GM23338 (cell line): ENCODE measurements around the gene FBXO33.

ENCODE experiments used
- JUNB ChIP-seq: IDR thresholded peaks from one replicate; pipeline ENCODE4 v1.6.1; 2016; ENCODE audit warnings: antibody characterized with exemption; ENCODE audit not compliant: unreplicated experiment
- POLR2AphosphoS5 ChIP-seq: IDR thresholded peaks from 2 replicates; pipeline ENCODE4 v1.6.1; 2016; ENCODE audit warnings: antibody characterized with exemption, low read depth
- TF ChIP-seq, protein P1 (sequence below), 2 experiments: fragments of 200-600 bp in 1 of 2; sonication (generic) in 1 of 2; conservative IDR thresholded peaks; 2 replicates each; pipeline versions ENCODE4 v1.5.1 to v1.6.1; 2016 to 2017; ENCODE audit warnings: antibody characterized with exemption in 2 of 2, low read depth in 2 of 2, mild to moderate bottlenecking in 2 of 2, moderate library complexity in 1 of 2

DNA sequence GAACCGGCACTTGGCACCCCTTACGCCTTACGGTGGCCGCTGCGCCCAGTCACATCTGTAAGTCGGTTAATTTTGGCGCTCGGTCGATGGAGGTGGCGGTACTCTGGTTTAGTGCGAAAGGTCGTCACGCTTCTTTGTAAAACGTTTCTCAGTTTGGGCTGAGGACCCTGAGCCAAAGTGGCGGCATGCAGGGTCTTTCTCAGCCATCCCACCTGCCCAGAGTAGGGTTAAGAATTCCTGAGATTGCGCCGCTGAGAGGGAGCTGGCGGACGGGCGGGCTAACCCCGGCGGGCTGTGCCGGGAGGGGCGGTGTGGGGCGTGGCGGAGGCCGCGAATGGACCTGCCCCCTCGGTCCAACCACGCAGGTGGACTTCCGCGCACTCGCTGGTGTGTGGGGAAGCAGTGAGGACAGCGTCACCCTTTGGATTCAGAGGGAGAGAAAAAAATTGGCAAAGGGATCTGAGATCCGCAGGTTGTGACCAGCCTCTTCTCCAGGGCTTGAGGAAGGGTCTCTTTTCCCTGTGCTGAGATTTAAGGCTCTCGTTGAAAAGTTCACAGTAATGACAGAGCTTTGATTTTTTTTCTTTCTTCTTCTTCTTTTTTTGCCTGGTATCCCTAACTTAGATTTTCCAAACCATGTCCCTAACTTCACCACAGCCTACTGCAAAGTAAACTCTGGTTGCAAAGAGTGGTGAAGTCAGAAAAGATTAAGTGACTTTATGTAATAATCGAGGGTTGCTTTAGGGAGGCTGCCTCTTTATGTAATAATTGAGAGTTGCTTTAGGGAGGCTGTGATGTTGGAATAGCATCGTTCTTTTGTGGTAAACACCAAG is 602 bp upstream of the FBXO33 start:
- TF ChIP-seq, protein P1, sequence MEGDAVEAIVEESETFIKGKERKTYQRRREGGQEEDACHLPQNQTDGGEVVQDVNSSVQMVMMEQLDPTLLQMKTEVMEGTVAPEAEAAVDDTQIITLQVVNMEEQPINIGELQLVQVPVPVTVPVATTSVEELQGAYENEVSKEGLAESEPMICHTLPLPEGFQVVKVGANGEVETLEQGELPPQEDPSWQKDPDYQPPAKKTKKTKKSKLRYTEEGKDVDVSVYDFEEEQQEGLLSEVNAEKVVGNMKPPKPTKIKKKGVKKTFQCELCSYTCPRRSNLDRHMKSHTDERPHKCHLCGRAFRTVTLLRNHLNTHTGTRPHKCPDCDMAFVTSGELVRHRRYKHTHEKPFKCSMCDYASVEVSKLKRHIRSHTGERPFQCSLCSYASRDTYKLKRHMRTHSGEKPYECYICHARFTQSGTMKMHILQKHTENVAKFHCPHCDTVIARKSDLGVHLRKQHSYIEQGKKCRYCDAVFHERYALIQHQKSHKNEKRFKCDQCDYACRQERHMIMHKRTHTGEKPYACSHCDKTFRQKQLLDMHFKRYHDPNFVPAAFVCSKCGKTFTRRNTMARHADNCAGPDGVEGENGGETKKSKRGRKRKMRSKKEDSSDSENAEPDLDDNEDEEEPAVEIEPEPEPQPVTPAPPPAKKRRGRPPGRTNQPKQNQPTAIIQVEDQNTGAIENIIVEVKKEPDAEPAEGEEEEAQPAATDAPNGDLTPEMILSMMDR (conservative IDR thresholded peaks at IDR 0.05; ENCODE audit: low read depth in 2 of 2): peak in 1 of 2 experiments; percentile 19; a peak in 1 of 4 replicates
- TF ChIP-seq JUNB: no peak
- peak; percentile 81 for TF ChIP-seq POLR2AphosphoS5
